Measurements from ENCODE around the gene ATP9A.

- TF ChIP-seq CTCF (IDR thresholded peaks at IDR 0.05; ENCODE audit: extremely low read depth in 1 of 2, insufficient read depth in 1 of 2, low read depth in 1 of 2, low read length in 2 of 2) (no peak), POLR2A (IDR thresholded peaks at IDR 0.05; ENCODE audit: low read depth, low read length) (no peak), MAX (IDR thresholded peaks at IDR 0.05; ENCODE audit: insufficient read depth, insufficient read length) (no peak)
These were observed 202.7 kb downstream of the ATP9A start for GRCh38 chr20:51565298-51566144.
